Activated CD8-positive, alpha-beta T cell treated with anti-CD3 and anti-CD28 coated beads for 36 hours (primary cell): Measurements from ENCODE around the gene KCNJ6. TPM values are rescaled to one million over a fixed set of nuclear protein-coding genes. Genes with fewer than 3 reads are reported as not detected.

ENCODE experiments used
- ATAC-seq: fragments of 200-7000 bp; cut with Tn5 transposase; one replicate; pipeline ENCODE4 v1.10.0; 2021; ENCODE audit warnings: mild to moderate bottlenecking, moderate library complexity
- CTCF ChIA-PET: fragments of 350-600 bp; sonication (Branson Sonifier 250); formaldehyde crosslinking; loops from one replicate; lab custom pipeline; 2021; ENCODE audit warnings: antibody characterized with exemption; lab: Charles Lee
- POLR2A ChIA-PET: fragments of 350-600 bp; sonication (Branson Sonifier 250); formaldehyde crosslinking; loops from one replicate; lab custom pipeline; 2021; ENCODE audit warnings: antibody characterized with exemption; lab: Charles Lee
- DNase-seq: peaks from one replicate; pipeline ENCODE4 v3.0.0-alpha.2; 2020
- H3K27ac Mint-ChIP-seq: one replicate; pipeline ENCODE4 v1.8.0; 2021; ENCODE audit warnings: mild to moderate bottlenecking, mixed read lengths
- H3K27me3 Mint-ChIP-seq: one replicate; pipeline ENCODE4 v1.8.0; 2021; ENCODE audit warnings: mixed read lengths
- H3K36me3 Mint-ChIP-seq: one replicate; pipeline ENCODE4 v1.8.0; 2021; ENCODE audit warnings: low read depth, mixed read lengths
- H3K4me1 Mint-ChIP-seq: one replicate; pipeline ENCODE4 v1.8.0; 2021; ENCODE audit warnings: low read depth, mixed read lengths
- H3K4me3 Mint-ChIP-seq: one replicate; pipeline ENCODE4 v1.8.0; 2021; ENCODE audit warnings: mild to moderate bottlenecking, moderate library complexity, mixed read lengths
- H3K9me3 Mint-ChIP-seq: one replicate; pipeline ENCODE4 v1.8.0; 2021; ENCODE audit warnings: mixed read lengths
- intact Hi-C: fragments of 100-400 bp; cut with micrococcal nuclease; formaldehyde crosslinking; loops from one replicate; pipeline ENCODE4 v1.10.0; 2022
- total RNA-seq, 2 experiments: library from RNA; stranded (reverse); gene quantifications; one replicate each; pipeline ENCODE4 v1.2.3, GENCODE V29; 2021
- TF ChIP-seq, protein P1 (sequence below): fragments of 200-600 bp; IDR thresholded peaks from one replicate; pipeline ENCODE4 v1.8.0; 2022; ENCODE audit warnings: antibody characterized with exemption, mild to moderate bottlenecking

Gene KCNJ6
- total RNA-seq, 2 experiments from 2014 or later, result not detected

DNA sequence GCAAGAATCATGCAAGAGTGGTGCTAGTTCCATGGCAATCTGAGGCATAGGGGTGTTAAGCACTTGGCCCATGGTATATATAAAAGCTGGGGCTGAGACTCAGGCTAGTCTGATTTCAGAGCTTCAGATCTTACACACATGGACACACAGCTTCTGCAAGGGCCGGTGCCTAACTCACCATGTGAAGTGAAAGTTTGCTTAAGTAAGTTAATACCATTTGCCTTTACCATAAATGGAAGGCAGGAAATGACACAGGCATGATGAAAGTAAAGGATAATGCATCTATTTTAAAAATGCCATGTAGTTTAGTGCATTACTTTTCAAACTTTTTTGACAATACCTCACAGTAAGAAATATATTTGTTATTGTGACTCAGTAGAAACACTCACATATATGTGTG is 122.6 kb downstream of the KCNJ6 start:
- CTCF ChIA-PET, result no interaction called here
- DNase-seq (no peak), ATAC-seq (no peak)
- TF ChIP-seq, protein P1, sequence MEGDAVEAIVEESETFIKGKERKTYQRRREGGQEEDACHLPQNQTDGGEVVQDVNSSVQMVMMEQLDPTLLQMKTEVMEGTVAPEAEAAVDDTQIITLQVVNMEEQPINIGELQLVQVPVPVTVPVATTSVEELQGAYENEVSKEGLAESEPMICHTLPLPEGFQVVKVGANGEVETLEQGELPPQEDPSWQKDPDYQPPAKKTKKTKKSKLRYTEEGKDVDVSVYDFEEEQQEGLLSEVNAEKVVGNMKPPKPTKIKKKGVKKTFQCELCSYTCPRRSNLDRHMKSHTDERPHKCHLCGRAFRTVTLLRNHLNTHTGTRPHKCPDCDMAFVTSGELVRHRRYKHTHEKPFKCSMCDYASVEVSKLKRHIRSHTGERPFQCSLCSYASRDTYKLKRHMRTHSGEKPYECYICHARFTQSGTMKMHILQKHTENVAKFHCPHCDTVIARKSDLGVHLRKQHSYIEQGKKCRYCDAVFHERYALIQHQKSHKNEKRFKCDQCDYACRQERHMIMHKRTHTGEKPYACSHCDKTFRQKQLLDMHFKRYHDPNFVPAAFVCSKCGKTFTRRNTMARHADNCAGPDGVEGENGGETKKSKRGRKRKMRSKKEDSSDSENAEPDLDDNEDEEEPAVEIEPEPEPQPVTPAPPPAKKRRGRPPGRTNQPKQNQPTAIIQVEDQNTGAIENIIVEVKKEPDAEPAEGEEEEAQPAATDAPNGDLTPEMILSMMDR, result no peak
- Mint-ChIP-seq H3K4me3 (no peak overlapping the region), H3K27me3 (no peaks in the 10 kb centered on the region), H3K4me1 (peaks cover 4% of the 10 kb centered on the region), H3K36me3 (no peaks in the 10 kb centered on the region), H3K27ac (no peak overlapping the region), H3K9me3 (no peaks in the 10 kb centered on the region)
- POLR2A ChIA-PET, result no interaction called here
- intact Hi-C loops, result no loop called here

DNA sequence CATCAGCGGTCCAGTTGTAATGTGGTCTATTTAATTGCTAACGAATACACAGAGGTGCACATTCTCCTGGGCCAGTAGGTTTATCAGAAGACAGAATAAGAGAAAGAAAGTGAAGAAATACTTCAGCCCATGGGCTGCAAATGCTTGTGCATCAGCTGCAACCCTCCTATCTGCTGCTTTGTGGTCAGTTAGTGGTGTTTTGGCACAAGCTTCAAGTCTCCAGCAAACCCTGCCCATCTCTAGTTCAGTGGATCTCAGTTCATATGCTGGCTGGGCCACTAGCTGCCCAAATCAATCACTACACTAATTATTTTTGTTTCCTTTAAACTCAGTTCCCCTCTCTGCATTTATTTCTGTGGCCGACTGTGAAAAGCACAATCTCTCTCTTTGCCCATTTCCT is 124.2 kb downstream of the KCNJ6 start:
- no peaks in the 10 kb centered on the region for H3K9me3 Mint-ChIP-seq

DNA sequence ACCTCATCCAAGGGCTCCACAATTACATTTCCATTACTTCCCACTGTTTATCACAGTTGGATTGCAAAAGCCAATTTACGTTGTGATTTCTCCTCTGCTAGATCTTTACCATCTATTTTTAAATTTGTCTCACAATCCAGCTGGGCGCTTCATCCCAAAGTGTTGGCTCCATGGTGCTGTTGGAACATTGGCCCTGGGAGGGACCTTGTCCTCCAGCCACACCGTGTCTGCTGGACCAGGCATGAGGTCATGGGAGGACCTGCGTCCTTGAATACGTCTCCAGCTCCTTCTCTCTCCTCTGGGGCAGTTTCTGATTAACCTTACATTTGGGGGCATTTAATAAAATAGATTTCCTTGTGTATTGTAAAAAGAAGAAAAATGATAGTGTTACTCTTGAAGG is 125.4 kb downstream of the KCNJ6 start:
- H3K9me3 Mint-ChIP-seq, result no peaks in the 10 kb centered on the region
- no peaks in the 10 kb centered on the region for H3K27me3 Mint-ChIP-seq
- ChIA-PET CTCF (no interaction called here), POLR2A (no interaction called here)
- H3K4me1 Mint-ChIP-seq, result no peaks in the 10 kb centered on the region
- DNase-seq (no peak), ATAC-seq (no peak)
- H3K36me3 Mint-ChIP-seq, result no peaks in the 10 kb centered on the region
- no peak overlapping the region for H3K27ac Mint-ChIP-seq
- H3K4me3 Mint-ChIP-seq, result no peak overlapping the region
- TF ChIP-seq, protein P1, result no peak
- intact Hi-C loops, result no loop called here

More for the DNA sequence above, 124.2 kb downstream of the KCNJ6 start:
- no peaks in the 10 kb centered on the region for H3K4me1 Mint-ChIP-seq
- TF ChIP-seq, protein P1, result no peak
- H3K27me3 Mint-ChIP-seq, result no peaks in the 10 kb centered on the region
- DNase-seq (no peak), ATAC-seq (no peak)
- intact Hi-C loops, result no loop called here
- H3K27ac Mint-ChIP-seq, result no peak overlapping the region
- POLR2A ChIA-PET, result no interaction called here
- no peak overlapping the region for H3K4me3 Mint-ChIP-seq
- no peaks in the 10 kb centered on the region for H3K36me3 Mint-ChIP-seq
- CTCF ChIA-PET, result no interaction called here

DNA sequence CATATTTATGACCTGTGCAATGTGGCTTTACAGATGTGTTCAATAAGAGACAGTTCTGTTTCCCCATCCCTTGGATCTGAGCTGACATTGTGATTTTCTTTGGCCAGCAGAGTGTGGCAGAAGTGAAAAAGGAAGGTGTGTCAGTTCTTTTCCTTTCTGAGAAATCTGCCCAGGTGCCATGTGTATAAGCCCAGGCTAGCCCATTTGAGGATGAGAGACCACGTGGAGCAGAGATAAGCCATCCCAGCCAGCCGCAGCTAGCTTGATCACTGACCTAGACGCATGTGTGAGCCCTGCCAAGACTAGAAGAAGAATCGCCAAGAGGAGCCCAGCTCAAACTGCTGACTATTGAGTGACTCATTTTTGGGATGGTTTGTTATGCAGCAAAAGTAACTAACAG is 127.8 kb downstream of the KCNJ6 start:
- CTCF ChIA-PET, result interaction anchor here (1.5 kb wide), 1 partner anchor 76 kb away, joined by 3 read pairs; no protein-coding TSS in a partner anchor
- no peaks in the 10 kb centered on the region for H3K4me1 Mint-ChIP-seq
- no peak for DNase-seq

DNA sequence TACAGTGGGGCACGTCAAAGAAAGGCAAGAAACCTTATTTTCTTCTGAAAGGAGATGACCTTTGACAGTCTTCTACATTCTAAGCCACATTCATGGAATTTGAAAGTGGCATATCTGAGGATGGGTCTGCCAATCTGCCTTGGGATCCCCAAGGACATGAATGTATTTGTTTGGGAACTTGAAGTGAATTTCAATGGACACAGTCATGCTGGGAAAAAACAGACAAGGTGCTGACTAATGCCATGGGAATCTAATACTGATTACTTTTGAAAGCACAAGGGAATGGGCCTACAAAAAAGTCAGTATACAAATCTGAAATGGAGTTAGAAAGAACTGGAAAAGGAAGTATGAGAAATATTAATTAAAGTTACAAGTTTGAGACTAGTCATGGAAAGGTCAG is 128.8 kb downstream of the KCNJ6 start:
- no peak for ATAC-seq
- TF ChIP-seq, protein P1, result no peak
- Mint-ChIP-seq H3K9me3 (no peaks in the 10 kb centered on the region), H3K4me3 (no peak overlapping the region), H3K4me1 (no peaks in the 10 kb centered on the region), H3K27me3 (peaks cover 2% of the 10 kb centered on the region), H3K27ac (no peak overlapping the region), H3K36me3 (no peaks in the 10 kb centered on the region)
- ChIA-PET POLR2A (no interaction called here), CTCF (no interaction called here)
- intact Hi-C loops, result no loop called here
- no peak for DNase-seq

More for the DNA sequence above, 127.8 kb downstream of the KCNJ6 start:
- ATAC-seq, result no peak
- Mint-ChIP-seq H3K36me3 (no peaks in the 10 kb centered on the region), H3K9me3 (no peaks in the 10 kb centered on the region), H3K27ac (no peak overlapping the region), H3K4me3 (no peak overlapping the region), H3K27me3 (no peaks in the 10 kb centered on the region)
- TF ChIP-seq, protein P1, result no peak
- intact Hi-C loops, result no loop called here
- POLR2A ChIA-PET, result no interaction called here
